DND-41 (cell line): ENCODE results near the gene KCNAB2.

ENCODE experiments used
- CTCF ChIP-seq: IDR thresholded peaks from 2 replicates; pipeline ENCODE4 v1.5.1; 2012; ENCODE audit warnings: borderline replicate concordance, low read length, moderate library complexity, mild to moderate bottlenecking; ENCODE audit not compliant: poor library complexity, severe bottlenecking; ENCODE audit errors: extremely low read depth
- EZH2 ChIP-seq: IDR thresholded peaks from 3 replicates; pipeline ENCODE4 v1.6.1; 2012; ENCODE audit warnings: borderline replicate concordance, low read depth, mild to moderate bottlenecking, moderate library complexity, low read length, inconsistent platforms; ENCODE audit not compliant: severe bottlenecking

DNA sequence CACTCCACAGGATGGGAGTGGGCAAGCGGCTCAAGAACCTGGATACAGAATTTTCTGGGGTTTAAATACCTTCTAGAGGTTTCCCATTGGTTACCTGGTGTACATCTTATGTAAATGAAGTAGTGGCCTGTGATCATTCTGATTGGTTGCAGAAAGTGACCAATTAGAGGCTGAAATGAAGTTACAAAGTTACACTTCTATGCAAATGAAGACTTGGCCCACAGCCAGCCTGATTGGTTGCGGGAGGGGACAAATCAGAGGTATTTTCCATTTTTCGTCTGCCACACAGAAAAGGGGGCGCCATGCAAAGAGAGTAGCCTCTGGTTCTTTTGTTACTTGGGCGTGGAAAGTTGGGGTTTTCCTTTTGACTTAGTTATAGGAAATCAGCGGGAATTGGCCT, 8.9 kb downstream of the KCNAB2 start:
- TF ChIP-seq CTCF (no peak), EZH2 (no peak)
